Stimulated activated CD8-positive, alpha-beta memory T cell treated with anti-CD3 and anti-CD28 coated beads, Interleukin-4, amount 100 ng/mL, for 24 hours (primary cell): ENCODE measurements around the gene ABR.
"Not testable (repeated sequence)": the region's sequence is repeated elsewhere in the genome, so short reads cannot be mapped to it uniquely, and the experiment has no call there.

Source experiments
- DNase-seq: peaks from one replicate; pipeline ENCODE4 v3.0.0-alpha.2; 2020; ENCODE audit warnings: low read depth

Gene ABR

DNA sequence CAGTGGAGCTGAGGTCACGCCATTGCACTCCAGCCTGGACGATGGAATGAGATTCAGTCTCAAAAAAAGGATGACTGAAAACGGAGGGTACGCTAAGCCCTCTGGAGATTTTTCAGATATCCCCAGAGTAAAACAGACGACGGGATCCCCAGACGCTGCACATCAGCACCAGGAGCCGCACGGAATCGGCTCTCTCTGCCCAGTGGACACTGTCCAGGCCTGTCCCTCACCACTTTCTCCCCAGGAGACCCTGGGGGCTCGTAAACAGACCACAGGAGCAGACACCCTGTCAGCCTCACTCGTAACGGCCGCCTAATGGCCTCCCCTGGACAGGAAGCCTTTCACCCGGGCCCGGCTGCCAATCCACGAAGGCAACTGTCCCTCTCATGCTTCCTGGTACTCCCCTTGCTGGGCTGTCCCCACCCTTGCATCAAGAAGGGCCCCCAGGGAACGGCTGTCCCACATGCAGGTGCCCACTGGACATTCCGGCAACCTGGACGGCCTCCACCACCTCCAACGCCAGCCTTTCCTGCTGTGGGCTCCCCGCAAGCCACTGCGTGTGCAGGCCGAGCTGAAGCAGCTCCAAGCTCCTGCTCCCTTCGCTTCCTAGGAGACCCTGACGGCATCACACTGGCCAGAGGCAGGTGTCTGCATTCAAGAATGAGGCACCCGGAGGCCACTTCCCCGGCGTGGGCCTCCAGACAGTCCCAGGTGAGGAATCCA lies 108.5 kb downstream of the ABR start:
- DNase-seq = no peak

DNA sequence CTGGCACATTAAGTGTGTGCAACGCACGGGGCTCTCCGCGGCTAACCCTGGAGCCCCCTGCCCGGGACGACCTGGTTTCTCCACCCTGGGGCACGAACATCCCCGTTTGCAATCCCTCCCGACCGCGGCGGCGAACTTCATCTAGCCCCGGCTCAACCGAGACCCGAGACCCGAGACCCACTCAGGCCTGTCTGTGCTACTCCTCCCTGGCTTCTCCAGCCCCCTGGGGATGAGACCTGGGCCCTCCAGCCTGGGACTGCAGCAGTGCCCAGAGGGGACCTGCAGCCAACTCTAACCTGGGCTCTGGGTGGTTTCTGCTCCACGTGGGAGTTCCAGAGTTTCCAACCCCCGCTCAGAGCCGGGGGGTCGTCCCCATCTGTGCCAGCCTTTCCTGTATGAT lies 109.4 kb downstream of the ABR start:
- DNase-seq = no peak

DNA sequence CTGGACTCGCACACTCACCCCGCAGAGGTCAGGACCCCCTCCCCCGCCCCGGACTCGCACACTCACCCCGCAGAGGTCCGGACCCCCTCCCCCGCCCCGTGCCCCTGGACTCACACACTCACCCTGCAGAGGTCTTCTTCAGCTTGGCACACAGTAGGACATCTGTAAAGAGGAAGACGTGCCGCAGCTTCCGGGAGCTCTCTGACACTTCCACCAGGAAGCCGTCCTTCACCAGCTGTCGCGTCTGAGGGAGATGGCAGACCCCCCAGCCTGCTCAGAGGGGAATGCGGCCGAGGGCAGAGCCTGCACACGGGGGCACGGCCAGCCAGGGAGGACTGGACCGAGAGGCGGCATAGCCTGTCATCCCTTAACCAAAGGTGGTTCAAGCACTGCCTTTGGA lies 109.9 kb downstream of the ABR start:
- DNase-seq = no peak

DNA sequence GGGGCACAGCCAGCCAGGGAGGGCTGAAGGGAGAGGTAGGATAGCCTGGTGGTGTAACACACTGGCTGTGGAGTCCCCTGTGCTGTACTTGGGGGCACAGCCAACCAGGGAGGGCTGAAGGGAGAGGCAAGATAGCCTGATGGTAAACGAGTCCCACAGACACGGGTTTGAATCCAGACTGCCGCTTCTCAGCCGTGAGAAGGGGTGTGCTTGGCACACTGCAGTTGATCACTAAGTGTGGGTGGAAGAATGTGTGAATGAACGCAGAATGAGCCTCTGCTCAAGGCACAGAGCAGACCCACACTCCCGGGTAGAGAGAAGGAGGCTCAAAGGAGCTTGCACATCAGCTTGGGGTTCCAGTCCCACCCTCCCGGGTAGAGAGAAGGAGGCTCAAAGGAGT lies 111.4 kb downstream of the ABR start:
- DNase-seq = no peak

DNA sequence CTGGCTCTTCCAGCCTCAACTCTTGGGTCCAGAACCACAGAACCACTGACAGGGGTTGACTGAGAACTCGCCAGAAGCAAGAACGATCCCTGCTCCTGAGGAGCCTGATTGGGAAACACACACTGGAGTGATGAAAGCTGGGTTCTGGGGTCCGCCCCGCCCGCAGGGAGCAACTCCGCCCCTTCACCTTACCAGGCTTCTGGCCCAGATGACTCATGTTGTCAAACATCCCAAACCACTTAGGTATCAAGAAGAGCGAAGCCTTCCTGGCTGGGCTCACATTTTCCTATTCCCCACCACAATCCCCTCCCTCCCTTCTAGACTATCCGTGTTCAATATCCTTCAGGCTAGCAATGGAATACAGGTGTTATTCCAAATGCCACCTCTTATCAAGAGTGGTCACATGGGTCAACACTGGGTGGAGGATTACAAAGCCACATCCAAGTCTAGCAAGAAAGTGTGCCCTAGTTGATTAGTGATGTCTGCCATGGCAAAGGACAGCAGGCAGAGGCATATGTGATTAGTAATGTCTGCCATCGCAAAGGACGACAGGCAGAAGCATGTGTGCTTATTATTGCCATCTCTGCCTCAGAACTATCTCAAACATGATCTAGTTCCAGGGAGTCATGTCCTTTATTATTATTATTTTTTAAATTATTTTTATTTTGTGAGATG lies 112.4 kb downstream of the ABR start:
- no peak for DNase-seq

DNA sequence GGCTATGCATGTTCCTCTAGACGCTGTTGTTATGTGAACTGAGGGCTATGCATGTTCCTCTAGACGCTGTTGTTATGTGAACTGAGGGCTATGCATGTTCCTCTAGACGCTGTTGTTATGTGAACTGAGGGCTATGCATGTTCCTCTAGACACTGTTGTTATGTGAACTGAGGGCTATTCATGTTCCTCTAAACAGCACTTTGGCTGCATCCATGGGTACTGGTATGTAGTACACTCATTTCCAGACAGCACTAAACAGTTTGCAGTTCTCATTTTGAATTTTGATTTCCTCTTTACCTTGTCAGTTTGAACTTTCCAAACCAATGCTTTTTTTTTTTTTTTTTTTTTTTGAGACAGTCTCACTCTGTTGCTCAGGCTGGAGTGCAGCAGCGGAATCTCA lies 114.4 kb downstream of the ABR start:
- not testable (repeated sequence) for DNase-seq

DNA sequence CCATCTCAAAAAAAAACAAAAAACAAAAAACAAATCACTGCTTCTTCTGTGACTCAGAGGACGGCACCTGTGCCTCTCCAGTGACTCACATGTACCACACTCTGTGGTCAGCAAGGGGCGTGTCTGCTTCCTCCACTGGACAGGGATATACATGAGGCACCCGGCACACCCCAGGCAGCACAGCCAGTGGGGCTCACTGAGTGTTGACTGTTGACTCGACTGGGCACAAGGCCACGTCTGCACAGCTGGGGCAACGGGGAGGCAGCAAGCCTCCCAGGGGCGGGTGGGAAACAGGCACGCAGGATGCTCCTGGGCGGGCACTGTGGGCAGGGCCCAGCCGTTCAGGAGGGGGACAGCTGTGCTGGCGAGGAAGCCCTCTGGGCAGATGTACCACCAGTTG lies 118.8 kb downstream of the ABR start:
- DNase-seq = no peak

DNA sequence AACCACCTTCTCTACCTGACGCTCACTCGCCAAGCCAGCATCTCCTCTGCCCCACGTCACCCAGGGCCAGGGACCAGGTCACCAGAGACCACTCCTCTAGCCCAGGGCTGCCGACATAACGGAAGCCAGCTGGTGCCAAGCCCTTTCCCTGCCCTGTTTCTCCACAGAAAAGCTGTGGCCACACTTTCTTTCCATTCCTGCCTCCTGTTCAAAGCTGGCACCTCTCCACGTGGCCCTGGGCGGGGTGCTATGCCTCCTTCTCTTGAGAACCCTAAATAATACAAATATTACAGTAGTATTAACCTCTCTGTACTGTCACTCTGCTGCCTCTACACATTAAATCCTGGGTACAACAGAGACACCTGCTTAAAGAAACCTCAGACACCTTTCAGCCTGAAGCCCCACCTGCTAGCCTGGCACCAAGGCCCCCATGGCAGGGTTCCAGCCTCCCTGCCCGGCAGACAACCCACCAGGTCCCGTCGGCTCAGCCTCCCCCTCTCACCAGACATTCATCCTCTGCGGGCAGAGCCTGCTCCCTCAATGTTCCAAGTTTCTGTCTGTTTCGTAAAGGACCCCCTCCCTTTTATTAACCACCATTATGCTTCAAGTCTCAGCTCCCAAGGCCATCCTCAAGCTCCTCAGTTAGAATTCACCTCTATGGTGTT lies 120.5 kb downstream of the ABR start:
- no peak for DNase-seq

DNA sequence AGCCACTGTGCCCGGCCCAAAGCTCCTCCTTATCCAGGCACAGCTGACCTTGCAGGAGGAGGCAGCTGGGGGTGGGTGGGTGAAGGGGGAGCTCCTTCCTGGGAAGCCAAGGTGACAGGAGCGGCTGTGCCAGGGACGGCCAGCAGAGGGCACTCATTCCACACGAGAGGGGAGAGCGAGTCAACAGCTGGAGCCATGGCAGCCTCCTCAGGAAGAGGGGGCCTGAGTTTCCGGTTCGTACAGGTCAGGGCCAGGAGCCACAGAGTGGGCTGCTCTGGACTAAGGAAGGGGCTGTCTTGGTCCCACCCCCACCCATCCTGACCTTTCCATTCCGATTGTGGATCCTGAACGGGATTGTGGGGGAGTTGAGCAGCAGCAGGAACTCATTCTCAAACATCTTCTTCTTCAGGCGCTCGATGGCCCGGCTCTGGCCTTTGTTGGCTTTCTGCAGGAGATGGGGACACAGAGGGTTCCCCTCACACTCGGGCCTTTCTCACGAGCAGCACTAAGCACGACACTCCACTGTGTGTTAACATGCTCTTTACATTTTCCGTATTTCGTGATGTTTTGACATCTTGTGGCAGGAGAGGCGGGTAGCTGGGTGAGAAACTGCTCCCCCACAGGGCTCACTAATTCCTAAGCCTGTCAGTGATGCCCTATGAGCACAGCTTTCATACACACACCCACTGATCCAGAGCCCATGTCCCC lies 121.2 kb downstream of the ABR start:
- peak; percentile 30 for DNase-seq

DNA sequence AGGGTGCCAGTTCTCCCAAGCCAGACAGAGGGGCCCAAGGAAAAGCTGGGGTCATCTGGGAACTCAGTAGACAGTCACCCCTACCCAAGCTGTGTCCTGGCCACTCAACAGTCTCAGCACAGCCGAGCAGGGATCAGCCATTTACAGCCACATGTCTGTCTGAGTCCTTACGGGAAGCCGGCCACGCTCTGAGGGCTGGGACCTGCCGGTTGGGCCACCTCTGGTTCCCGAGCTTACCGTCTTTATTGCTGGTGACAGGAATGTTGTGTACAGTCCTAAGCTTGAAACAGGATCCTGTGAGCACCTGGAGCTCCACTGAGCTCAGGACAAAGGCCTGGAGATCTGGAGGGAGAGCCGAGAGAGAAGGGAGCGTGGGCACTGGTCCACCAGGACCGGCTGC lies 123.0 kb downstream of the ABR start:
- no peak for DNase-seq

DNA sequence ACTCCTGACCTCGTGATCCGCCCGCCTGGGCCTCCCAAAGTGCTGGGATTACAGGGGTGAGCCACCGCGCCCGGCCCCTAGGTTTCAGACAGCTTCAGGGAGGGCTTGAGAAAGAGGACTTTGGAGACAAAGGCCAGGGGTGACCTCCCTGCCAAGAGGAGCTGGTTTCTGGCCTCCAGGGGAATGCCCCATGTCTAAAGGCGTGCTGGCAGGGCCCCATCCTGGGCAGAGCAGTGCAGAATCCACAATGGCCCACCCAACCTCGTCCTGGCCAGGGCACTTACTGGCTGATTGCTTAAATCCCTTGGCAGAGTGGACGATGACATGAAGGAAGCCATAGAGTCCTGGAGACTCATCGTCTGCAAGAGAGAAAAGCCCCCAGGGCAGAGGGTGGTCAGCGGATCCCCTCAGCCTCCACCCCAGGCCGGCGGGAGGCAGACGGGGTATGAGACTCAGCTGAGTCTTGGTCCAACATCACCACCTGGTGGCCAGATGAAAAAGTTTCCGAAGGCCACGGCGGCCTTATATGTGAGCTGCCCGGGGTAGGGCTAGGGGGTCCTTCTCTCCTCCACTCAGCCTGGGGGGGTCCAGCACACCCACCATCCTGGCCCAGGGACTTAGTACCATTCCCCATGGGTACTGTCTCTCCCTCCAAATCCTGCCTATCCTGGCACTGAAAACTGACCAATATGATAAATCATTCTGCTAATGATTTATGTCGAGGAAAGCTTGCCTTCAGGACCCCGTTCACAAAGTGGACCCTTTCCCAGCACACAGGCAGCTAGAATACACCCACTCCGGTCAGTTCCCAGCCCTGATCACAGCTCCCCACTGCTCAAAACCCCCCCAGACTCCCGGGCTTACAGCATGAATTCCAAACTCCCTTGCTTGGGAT lies 123.8 kb downstream of the ABR start:
- peak; percentile 12 for DNase-seq

DNA sequence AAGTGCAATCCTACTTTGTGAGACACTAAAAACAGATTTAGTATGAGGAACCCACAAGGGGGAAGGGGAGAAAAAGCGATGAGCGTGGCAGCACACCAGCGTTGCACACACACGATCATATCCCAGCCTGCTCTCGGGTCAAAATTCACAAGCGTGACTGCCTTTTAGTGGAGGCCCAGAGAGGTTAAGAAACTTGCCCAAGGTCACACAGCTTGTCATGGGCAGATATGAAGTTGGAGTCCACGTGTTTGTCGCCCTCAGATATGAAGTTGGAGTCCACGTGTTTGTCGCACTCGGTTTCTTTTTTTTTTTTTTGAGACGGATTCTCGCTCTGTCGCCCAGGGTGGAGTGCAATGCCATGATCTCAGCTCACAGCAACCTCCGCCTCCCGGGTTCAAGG lies 124.5 kb downstream of the ABR start:
- DNase-seq = no peak

DNA sequence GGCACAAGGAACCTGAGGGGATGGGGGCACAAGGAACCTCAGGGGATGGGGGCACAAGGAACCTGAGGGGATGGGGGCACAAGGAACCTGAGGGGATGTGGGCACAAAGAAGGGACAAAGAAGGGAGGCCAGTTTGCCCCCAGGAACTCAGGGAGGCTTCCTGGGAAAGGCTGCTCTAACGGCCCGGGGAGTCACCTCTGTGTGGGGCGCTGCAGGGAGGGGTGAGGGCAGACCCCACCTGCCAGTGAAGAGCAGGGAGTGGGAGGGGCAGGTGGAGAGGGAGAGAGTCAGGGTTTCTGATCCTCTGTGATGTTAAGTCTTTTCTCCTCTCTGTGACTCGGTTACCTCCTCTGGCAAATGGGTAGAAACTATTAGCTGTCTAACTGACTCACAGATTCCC lies 125.1 kb downstream of the ABR start:
- DNase-seq = no peak

DNA sequence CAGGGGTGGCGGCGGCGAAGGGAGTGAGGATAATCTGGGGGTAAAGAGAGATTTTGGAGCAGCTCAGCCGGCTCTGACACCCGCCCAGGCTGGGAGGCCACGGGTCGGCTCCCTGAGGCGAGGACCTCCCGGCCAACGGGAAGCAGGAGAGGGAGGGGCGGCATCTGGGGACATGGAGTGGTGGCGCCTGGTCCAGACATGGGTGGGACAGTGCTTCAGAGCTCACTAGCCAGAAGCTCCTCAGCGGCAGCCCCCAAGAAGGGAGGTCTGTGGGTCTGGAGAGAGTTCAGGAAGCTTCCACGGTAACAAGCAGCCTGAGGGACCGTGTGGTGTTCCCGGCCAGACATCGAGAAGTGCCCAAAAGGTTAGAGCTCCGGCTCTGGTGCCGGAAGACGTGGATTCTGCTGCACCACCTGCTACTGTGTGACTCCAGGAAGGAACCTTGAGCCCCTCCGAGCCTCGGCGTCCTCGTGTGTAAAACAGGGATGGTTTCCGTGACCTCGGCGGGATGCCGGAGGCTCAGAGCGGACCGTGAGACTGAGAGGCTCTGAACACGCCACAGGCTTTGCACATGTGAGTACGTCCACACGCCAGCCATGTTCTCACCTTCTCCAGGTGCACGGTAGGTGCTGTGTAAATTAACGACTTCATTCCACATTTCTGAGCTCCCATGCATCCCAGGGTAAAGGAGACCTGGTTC lies 126.0 kb downstream of the ABR start:
- DNase-seq = no peak

DNA sequence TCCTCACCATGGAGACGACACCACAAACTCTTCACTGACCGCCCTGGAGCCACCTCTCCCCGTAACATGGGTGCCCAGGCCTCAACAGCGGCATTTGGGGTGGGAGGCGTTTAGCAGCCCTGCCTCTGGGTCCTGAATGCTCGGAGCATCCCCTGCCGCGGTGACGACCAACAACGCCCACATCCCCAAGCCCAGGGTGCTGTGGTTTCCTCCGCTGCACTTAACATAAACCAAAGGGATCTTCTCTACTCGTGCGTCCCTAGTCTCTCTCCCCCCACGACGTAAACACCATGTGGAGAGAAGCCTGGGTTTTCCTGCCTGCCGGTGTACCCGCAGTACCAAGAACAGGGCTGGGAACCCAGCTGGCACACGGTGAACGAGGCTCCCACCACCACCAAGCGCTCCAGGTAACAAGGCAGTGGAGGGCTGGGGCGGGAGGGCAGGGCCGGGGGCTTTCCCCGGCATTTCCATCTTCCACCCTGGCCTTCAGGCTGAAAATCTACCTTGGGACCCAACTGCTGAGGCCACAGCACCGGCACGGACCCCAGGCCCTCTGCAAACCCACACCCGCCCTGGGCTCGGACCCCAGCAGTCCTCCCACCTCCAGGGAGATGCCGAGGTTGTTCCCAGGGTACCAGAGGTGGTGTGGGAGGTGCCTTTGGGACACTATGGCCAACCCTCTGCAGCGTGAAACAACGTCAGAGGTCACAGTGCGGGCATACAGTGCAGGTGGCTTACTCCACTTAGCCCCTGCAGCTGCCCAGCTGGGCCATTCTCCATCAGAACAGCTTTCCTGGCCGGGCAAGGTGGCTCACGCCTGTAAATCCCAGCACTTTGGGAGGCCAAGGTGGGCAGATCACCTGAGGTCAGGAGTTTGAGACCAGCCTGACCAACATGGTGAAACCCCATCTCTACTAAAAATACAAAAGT lies 128.5 kb downstream of the ABR start:
- no peak for DNase-seq

DNA sequence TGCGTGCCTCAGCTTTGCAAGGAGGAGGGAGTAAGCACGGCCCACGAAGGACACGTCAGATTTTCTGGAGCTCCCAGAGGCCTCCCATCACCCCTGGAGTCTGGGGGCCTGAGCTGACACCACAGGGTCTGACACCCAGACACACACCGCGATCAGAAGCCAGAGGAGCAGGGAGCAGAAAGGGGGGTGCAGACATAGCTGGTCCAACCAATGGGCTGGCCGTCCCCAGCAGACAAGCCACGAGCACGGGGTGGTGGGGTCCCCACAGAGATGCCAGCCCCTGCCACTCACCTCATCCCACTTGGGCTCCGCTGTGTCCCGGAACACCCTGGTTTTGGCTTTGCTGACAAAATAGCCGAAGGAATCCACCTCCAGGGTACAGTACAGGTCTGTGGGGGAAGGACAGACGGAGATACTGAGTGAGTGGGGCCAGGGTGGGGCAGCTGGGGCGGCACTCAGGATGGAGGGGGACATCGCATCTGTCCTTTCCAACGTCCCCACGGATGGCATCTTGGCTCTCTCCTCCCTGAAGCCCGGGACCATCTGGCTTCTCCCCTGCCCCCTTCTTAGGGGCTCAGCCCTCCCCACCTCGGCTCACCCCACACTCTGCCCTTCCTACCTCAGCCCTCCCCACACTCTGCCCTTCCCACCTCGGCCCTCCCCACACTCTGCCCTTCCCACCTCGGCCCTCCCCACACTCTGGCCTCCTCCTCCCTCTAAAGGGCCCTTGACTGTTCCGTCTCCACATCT lies 129.4 kb downstream of the ABR start:
- DNase-seq = no peak

DNA sequence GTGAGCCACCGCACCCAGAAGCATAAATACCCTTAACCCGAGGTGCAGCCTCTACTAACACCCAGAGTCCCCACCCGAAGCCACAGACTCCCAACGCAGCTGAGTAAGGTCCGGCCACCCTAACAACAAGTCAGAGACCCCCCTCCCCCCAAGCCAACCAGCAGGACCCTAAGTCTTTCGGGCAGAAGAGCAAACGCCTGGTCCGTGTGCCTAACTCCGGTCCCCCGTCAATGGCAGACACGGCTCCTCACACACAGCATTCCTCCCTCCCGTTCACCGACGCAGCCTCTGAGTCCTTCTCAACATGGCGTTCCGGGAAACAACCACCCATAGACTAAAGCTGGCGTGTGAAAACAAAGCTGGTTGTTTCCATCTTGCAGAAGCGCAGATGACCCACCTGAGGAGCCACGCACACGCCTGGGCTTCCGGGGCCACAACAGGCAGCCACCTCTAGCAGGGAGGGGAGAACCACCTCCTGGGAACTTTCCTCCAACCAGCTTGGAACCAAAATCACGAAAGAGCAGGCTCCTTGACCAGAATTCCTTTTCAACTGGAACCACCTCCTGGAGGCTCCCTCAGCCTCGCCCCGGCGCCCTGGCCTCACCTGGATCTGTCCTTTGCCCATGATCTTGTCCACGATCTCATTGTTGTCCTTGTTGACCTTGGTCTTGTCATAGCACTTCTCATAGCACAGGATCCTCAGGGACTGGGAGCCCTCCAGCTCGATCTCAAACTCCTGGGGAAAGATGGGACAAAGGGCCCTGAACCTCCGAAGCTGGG lies 130.1 kb downstream of the ABR start:
- DNase-seq = no peak

DNA sequence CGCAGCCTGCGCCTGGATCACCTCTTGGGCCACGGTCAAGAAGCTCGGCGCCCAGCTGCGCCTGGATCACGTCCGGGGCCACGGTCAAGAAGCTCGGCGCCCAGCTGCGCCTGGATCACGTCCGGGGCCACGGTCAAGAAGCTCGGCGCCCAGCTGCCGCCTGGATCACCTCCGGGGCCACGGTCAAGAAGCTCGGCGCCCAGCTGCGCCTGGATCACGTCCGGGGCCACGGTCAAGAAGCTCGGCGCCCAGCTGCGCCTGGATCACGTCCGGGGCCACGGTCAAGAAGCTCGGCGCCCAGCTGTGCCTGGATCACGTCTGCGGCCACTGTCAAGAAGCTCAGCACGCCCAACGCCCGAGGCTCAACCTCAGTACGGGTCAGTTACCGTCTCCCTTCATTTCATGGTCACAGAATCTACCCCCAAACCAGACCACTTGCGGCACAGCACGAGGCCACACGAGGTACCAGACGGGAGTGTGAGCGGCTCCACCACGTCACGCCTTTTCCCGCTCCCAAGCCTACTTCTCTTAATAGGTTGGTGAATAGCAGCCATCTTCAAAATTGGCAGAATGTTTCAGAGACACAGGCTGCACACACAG lies 131.2 kb downstream of the ABR start:
- DNase-seq = not testable (repeated sequence)
